Activated CD8-positive, alpha-beta T cell treated with anti-CD3 and anti-CD28 coated beads, Interleukin-2, amount 10 ng/mL, durations not matched to agents 7 days and 5 days (primary cell): ENCODE data around the gene GRIN2A. TPM values are rescaled to one million over a fixed set of nuclear protein-coding genes. Genes with fewer than 3 reads are reported as not detected.

Source experiments
- ATAC-seq: fragments of 150-1000 bp; cut with Tn5 transposase; one replicate; pipeline ENCODE4 v1.10.0; 2021; ENCODE audit warnings: moderate library complexity
- CTCF ChIA-PET: fragments of 350-600 bp; sonication (Branson Sonifier 250); formaldehyde crosslinking; loops from one replicate; lab custom pipeline; 2021; ENCODE audit warnings: antibody characterized with exemption; lab: Charles Lee
- POLR2A ChIA-PET: fragments of 350-600 bp; sonication (Branson Sonifier 250); formaldehyde crosslinking; loops from one replicate; lab custom pipeline; 2021; ENCODE audit warnings: antibody characterized with exemption; lab: Charles Lee
- DNase-seq: peaks from one replicate; pipeline ENCODE4 v3.0.0-alpha.2; 2020
- H3K27ac Mint-ChIP-seq: one replicate; pipeline ENCODE4 v1.8.0; 2021; ENCODE audit warnings: mild to moderate bottlenecking, mixed read lengths
- H3K27me3 Mint-ChIP-seq: one replicate; pipeline ENCODE4 v1.8.0; 2021; ENCODE audit warnings: low read depth, mixed read lengths
- H3K36me3 Mint-ChIP-seq: one replicate; pipeline ENCODE4 v1.8.0; 2021; ENCODE audit warnings: low read depth, mixed read lengths
- H3K4me1 Mint-ChIP-seq: one replicate; pipeline ENCODE4 v1.8.0; 2021; ENCODE audit warnings: low read depth, mixed read lengths
- H3K4me3 Mint-ChIP-seq: one replicate; pipeline ENCODE4 v1.8.0; 2021; ENCODE audit warnings: mild to moderate bottlenecking, mixed read lengths
- H3K9me3 Mint-ChIP-seq: one replicate; pipeline ENCODE4 v1.8.0; 2022; ENCODE audit warnings: mixed read lengths; ENCODE audit not compliant: insufficient read depth
- total RNA-seq, 2 experiments: library from RNA; stranded (reverse); gene quantifications; one replicate each; pipeline ENCODE4 v1.2.3, GENCODE V29; 2021

Gene GRIN2A
- total RNA-seq, 2 experiments from 2014 or later = not detected

- ChIA-PET POLR2A (no interaction called here), CTCF (no interaction called here)
- Mint-ChIP-seq H3K4me3 (no peak overlapping the region), H3K36me3 (no peaks in the 10 kb centered on the region), H3K4me1 (no peaks in the 10 kb centered on the region), H3K9me3 (peaks cover 7% of the 10 kb centered on the region), H3K27ac (no peak overlapping the region), H3K27me3 (no peaks in the 10 kb centered on the region)
- no peak for DNase-seq
- ATAC-seq = no peak
Measured at GRCh38 chr16:9802160-9802559, 380.1 kb downstream of the GRIN2A start.

- DNase-seq (no peak), ATAC-seq (no peak)
- H3K27ac Mint-ChIP-seq = no peak overlapping the region
- no peaks in the 10 kb centered on the region for H3K36me3 Mint-ChIP-seq
- POLR2A ChIA-PET = no interaction called here
- H3K4me1 Mint-ChIP-seq = no peaks in the 10 kb centered on the region
- peaks cover 7% of the 10 kb centered on the region for H3K9me3 Mint-ChIP-seq
- CTCF ChIA-PET = no interaction called here
- H3K4me3 Mint-ChIP-seq = no peak overlapping the region
- H3K27me3 Mint-ChIP-seq = no peaks in the 10 kb centered on the region
Measured at GRCh38 chr16:9801651-9802050, 380.6 kb downstream of the GRIN2A start.

DNA sequence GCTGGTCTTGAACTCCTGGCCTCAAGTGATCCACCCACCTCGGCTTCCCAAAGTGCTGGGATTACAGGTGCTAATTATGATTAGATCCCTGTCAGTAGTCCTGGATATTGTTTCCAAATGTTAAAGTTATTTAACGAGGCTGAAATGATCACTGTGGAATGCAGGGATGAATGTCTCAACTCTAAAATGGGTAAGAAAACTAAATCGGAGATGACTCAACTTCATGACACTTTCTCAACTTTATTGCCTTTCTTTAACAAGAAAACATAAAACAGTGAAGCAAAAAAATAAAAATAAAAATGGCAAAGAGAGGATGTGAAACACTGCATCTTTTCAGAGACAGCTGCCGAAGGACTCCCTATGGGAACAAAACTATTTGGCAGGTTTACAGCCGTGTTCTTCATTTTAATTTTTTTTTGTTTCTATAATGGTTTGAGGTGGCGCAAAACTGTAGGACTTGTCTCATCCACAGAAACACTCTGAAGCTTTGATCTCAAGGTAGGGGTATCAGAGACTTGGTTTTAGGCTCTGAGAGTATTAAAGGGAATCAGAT lies 382.0 kb downstream of the GRIN2A start:
- no peaks in the 10 kb centered on the region for H3K4me1 Mint-ChIP-seq
- ATAC-seq (no peak), DNase-seq (no peak)
- H3K36me3 Mint-ChIP-seq = no peaks in the 10 kb centered on the region
- peaks cover 7% of the 10 kb centered on the region for H3K9me3 Mint-ChIP-seq
- no peaks in the 10 kb centered on the region for H3K27me3 Mint-ChIP-seq
- ChIA-PET CTCF (no interaction called here), POLR2A (no interaction called here)
- no peak overlapping the region for H3K4me3 Mint-ChIP-seq
- no peak overlapping the region for H3K27ac Mint-ChIP-seq

- ChIA-PET POLR2A (no interaction called here), CTCF (no interaction called here)
- Mint-ChIP-seq H3K27ac (no peak overlapping the region), H3K4me3 (no peak overlapping the region), H3K9me3 (peaks cover 7% of the 10 kb centered on the region), H3K4me1 (no peaks in the 10 kb centered on the region), H3K27me3 (no peaks in the 10 kb centered on the region), H3K36me3 (no peaks in the 10 kb centered on the region)
- DNase-seq (no peak), ATAC-seq (no peak)
Measured at GRCh38 chr16:9798952-9799580, 383.2 kb downstream of the GRIN2A start.

DNA sequence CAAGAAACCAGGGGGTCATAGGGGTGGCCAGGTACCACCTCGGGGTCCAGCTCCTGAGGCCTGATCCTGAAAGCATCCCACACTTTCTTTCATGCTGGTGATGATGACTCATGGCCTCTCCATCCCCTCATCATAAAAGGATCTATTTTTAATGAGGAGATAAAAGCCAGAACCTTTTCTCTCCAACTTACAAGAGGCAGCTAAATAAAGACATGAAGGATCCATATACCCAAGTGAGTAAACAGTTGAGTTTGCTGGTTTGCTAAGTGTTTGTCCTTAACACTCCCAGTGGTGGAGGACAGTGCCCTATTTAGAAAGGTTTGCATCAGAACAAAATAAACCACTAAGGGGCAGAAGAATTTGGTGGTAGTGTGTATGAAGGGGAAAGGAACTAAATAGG lies 383.8 kb downstream of the GRIN2A start:
- Mint-ChIP-seq H3K27ac (no peak overlapping the region), H3K9me3 (peaks cover 7% of the 10 kb centered on the region), H3K36me3 (no peaks in the 10 kb centered on the region), H3K4me1 (no peaks in the 10 kb centered on the region), H3K27me3 (no peaks in the 10 kb centered on the region), H3K4me3 (no peak overlapping the region)
- POLR2A ChIA-PET = no interaction called here
- CTCF ChIA-PET = no interaction called here
- DNase-seq (no peak), ATAC-seq (no peak)

- Mint-ChIP-seq H3K9me3 (peaks cover 7% of the 10 kb centered on the region), H3K27ac (no peak overlapping the region), H3K4me3 (no peak overlapping the region), H3K4me1 (no peaks in the 10 kb centered on the region), H3K36me3 (no peaks in the 10 kb centered on the region), H3K27me3 (no peaks in the 10 kb centered on the region)
- CTCF ChIA-PET = no interaction called here
- DNase-seq = no peak
- no peak for ATAC-seq
- POLR2A ChIA-PET = no interaction called here
Measured at GRCh38 chr16:9797306-9797705, 384.9 kb downstream of the GRIN2A start.

DNA sequence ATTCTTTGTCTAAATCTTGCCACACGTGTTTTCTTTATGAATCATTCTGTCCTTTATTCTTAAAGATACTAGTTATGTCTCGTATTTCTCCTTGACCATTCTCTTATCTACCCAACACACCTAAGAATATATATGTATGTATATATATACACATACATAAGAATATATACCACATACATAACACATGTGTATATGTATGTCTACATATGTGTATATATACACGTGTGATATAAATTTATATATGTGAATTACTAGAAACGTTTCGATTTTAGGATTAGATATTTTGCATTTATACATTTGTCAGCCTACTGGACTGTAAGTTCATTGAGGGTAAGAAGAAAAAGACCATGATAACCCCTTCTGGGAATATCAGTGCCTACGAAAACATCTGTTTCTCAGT lies 388.6 kb downstream of the GRIN2A start:
- H3K4me3 Mint-ChIP-seq = no peak overlapping the region
- H3K4me1 Mint-ChIP-seq = no peaks in the 10 kb centered on the region
- no peak overlapping the region for H3K27ac Mint-ChIP-seq
- no peaks in the 10 kb centered on the region for H3K27me3 Mint-ChIP-seq
- ChIA-PET POLR2A (no interaction called here), CTCF (no interaction called here)
- ATAC-seq (no peak), DNase-seq (no peak)
- H3K9me3 Mint-ChIP-seq = no peaks in the 10 kb centered on the region
- H3K36me3 Mint-ChIP-seq = no peaks in the 10 kb centered on the region

DNA sequence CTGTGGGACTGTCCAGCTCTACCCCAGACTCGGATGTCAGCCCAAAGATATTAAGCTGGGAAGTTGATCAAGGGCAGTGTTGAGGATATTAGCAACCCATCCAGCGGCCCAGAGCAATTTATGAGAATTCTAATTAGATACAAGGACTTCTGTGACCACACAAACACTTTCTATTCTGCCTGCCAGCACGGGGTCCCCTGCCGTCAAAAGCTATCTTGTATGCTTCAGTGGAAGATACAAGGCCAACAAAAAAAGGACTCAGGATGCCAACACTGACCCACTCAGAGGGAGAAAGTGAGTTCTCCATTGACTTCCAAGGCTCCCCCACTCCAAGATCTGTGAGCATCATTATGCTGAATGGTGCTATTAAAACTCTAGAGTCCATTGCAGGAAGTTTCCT lies 390.7 kb downstream of the GRIN2A start:
- Mint-ChIP-seq H3K9me3 (no peaks in the 10 kb centered on the region), H3K27me3 (no peaks in the 10 kb centered on the region), H3K36me3 (no peaks in the 10 kb centered on the region), H3K4me1 (no peaks in the 10 kb centered on the region), H3K4me3 (no peak overlapping the region), H3K27ac (no peak overlapping the region)
- CTCF ChIA-PET = no interaction called here
- DNase-seq = no peak
- no peak for ATAC-seq
- POLR2A ChIA-PET = no interaction called here

DNA sequence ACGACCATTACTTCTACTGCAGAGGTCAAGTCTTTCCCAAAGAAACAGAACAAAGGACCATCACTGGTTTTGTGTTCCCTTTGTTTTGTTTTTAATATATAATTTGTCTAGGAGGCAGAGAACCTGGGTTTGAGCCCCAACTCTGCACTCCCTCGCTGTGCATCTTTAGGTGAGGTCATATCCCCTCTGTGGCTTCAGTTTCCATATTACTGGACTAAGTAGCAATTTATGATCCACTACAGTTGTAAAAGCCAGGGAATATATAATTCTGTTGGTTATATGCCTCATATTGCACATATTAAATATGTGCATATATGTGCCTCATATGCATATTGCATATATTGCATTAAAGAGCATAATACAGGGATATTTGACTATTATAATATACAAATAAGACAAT lies 392.0 kb downstream of the GRIN2A start:
- ATAC-seq (no peak), DNase-seq (no peak)
- POLR2A ChIA-PET = no interaction called here
- CTCF ChIA-PET = no interaction called here
- Mint-ChIP-seq H3K4me1 (no peaks in the 10 kb centered on the region), H3K27me3 (no peaks in the 10 kb centered on the region), H3K9me3 (no peaks in the 10 kb centered on the region), H3K36me3 (no peaks in the 10 kb centered on the region), H3K27ac (no peak overlapping the region), H3K4me3 (no peak overlapping the region)

DNA sequence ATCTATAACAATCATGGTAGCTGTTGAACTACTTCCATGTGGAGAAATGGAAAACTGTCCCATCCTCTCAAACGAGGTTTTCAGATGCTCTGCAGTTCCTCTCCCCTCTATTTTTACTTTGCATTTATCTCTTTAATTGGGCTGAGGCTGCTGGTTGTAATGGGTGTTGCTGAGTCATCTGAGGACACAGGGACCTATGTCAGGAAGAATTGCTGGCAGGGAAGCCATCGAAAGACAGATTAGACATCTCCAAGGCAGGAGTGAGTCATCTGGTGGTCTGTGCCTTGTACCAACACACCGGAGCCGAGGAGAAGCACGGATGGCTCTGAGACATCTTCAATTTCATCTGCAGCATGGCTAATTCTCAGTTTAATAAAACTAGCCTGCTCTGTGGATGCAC lies 394.5 kb downstream of the GRIN2A start:
- DNase-seq = no peak
- Mint-ChIP-seq H3K36me3 (no peaks in the 10 kb centered on the region), H3K27ac (no peak overlapping the region), H3K4me1 (no peaks in the 10 kb centered on the region), H3K9me3 (no peaks in the 10 kb centered on the region), H3K27me3 (no peaks in the 10 kb centered on the region), H3K4me3 (no peak overlapping the region)
- POLR2A ChIA-PET = no interaction called here
- CTCF ChIA-PET = no interaction called here
- no peak for ATAC-seq

DNA sequence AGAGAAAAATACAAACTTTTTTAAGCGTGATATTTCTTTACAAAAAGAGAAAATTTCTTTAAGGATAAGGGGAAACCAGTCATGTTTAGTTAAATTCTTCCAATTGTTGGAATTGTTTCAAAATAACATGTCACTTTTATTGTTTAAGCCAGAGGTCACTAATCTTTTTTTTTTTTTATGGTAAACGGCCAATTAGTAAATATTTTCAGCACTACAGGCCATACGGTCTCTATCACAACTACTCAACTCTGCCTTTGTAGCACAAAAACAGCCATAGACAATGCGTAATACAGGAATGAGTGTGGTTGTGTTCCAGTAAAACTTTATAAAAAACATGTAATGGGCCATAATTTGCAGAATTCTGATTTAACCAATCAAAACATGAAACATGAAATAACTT lies 401.4 kb downstream of the GRIN2A start:
- Mint-ChIP-seq H3K4me1 (no peaks in the 10 kb centered on the region), H3K4me3 (no peak overlapping the region), H3K27ac (no peak overlapping the region), H3K27me3 (no peaks in the 10 kb centered on the region), H3K9me3 (no peaks in the 10 kb centered on the region), H3K36me3 (no peaks in the 10 kb centered on the region)
- ChIA-PET CTCF (interaction anchor here (0.8 kb wide), 1 partner anchor 22 kb away, joined by 3 read pairs; no protein-coding TSS in a partner anchor), POLR2A (no interaction called here)
- DNase-seq (no peak), ATAC-seq (no peak)

DNA sequence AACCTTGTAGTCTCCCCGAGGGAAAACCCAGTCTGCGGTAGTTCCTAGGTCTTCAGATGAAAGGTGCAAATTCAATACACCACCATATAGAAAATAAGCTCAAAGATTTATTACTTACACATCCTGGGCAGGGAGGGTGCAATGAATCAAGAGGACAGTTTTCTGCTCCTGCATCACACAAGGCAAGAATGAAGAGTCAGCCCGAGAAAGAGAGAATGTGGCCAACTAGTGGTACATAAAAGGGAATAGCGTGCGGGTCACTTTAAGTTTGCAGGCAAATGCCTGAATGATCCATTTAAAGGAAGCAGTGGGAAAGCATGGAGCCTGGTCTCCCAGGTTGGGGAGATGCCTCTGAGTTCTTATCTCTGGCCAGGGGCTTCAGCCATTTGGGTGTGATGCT lies 403.4 kb downstream of the GRIN2A start:
- POLR2A ChIA-PET = no interaction called here
- Mint-ChIP-seq H3K27me3 (no peaks in the 10 kb centered on the region), H3K4me3 (no peak overlapping the region), H3K9me3 (no peaks in the 10 kb centered on the region), H3K36me3 (no peaks in the 10 kb centered on the region), H3K4me1 (no peaks in the 10 kb centered on the region), H3K27ac (no peak overlapping the region)
- no peak for DNase-seq
- no peak for ATAC-seq
- CTCF ChIA-PET = no interaction called here

DNA sequence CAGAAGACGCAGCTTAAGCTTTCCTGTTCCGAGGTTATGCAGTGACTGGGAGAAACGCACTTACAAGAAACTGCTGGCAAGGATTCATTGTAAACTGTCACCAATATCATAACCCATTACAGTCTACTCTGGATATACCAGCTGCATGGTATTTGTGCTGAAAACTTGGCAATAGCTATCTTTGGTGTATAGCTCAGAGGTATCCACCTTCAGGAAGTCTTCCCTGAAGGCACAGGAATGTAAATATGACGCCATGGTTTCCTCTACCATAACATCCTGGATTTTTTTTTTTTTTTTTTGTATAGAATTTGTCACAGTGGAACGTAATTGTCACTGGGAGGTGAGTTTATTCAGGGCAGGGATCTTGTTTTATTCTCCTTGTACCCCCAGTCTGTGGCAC lies 406.2 kb downstream of the GRIN2A start:
- no peaks in the 10 kb centered on the region for H3K9me3 Mint-ChIP-seq
- POLR2A ChIA-PET = no interaction called here

More for the DNA sequence above, 406.2 kb downstream of the GRIN2A start:
- ATAC-seq (no peak), DNase-seq (no peak)
- CTCF ChIA-PET = no interaction called here
- Mint-ChIP-seq H3K27me3 (no peaks in the 10 kb centered on the region), H3K27ac (no peak overlapping the region), H3K36me3 (no peaks in the 10 kb centered on the region), H3K4me3 (no peak overlapping the region), H3K4me1 (no peaks in the 10 kb centered on the region)
